D721Med (cell line): ENCODE measurements around the gene ISL1.

ENCODE experiments used
- DNase-seq: peaks from one replicate; pipeline ENCODE4 v3.0.0; 2011; ENCODE audit warnings: low spot score; ENCODE audit not compliant: insufficient read length
- FAIRE-seq: peaks from 2 replicates; lab custom pipeline; 2011; peaks lifted over from hg19 to GRCh38; lab: Jason Lieb, UNC
- TF ChIP-seq, protein P1 (sequence below): IDR thresholded peaks from 2 replicates; pipeline ENCODE4 v1.5.1; 2012; ENCODE audit warnings: mild to moderate bottlenecking, control low read depth; ENCODE audit not compliant: insufficient read depth; ENCODE audit errors: missing control alignments

Gene ISL1

DNA sequence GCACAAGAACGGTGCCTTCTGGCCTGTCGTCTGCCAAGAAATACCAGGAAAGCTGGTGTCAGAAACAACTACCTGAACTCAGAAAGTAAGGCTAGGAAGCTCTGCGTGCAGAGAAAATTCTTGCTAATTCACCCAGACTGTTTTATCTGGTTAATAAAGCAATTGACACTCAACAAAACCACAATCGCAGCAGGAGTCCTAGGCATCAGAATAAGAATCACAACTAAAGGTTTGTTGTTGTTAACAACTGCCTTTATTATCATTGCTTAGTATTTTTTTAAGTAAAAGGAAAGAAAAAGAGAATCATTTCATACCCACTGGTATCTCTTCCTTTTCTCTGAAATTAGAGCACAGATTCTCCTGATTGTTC lies 3.9 kb upstream of the ISL1 start:
- FAIRE-seq (no peak), DNase-seq (no peak)
- TF ChIP-seq, protein P1, sequence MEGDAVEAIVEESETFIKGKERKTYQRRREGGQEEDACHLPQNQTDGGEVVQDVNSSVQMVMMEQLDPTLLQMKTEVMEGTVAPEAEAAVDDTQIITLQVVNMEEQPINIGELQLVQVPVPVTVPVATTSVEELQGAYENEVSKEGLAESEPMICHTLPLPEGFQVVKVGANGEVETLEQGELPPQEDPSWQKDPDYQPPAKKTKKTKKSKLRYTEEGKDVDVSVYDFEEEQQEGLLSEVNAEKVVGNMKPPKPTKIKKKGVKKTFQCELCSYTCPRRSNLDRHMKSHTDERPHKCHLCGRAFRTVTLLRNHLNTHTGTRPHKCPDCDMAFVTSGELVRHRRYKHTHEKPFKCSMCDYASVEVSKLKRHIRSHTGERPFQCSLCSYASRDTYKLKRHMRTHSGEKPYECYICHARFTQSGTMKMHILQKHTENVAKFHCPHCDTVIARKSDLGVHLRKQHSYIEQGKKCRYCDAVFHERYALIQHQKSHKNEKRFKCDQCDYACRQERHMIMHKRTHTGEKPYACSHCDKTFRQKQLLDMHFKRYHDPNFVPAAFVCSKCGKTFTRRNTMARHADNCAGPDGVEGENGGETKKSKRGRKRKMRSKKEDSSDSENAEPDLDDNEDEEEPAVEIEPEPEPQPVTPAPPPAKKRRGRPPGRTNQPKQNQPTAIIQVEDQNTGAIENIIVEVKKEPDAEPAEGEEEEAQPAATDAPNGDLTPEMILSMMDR = no peak

DNA sequence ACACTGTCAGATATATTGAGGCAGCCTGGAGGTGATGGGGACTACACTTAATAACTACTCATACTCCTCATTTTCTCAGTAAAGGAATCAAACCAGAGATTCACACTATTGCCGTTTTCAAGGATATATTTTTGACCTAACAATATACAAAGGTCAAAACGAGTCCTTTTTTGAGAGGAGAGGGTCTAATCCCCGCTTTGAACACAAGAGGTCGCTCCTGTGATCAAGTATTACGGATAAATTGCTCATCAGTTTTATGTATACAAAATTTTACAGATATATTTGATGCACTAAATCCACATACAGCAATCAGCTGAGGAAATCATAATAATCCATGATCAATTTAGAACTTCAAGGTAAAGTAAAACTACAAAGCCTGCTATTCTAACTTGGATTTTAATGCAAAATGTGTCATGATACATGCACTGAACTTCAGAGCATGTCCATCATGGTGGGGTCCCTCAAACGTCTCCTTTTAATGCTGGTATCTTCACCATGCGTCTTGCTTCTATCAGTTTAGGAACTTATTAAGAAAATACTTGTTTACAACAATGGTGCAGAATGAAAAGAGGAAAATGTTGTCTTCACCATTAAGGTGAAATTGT lies 2.5 kb upstream of the ISL1 start:
- no peak for FAIRE-seq
- TF ChIP-seq, protein P1 = peak; percentile 58

DNA sequence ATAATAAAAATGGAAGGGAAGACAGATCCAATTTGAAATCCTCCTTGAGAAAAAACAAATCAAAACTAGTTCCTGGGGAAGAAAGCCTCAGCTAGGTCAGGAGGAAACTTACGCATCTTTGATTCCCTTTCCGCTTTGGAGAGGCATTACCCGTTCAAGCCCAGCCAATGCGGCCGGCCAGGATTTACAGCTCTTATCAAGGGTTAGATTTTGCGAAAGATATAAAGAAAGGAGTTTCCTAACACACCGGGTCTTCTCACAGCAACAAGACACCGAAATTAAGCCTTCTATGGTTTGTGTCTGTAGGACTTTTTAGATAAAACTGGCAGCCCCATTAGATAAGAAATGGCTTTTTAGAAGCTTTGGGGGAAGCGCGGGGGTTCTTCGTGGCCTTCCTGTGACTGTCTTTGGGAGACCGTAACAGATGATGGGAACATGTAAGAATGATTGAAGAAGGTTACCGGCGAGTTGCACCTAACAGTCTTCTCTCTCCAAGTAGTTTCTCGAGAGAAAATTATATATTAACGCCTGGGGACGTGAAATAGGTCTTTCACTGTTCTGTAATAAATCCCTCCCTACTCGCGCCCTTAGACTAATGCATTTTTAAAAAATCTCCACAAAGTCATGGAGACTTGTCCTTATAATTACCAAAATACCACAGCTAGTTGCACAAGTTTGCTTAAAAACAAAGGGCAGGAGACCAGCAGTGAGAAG lies 1.3 kb upstream of the ISL1 start:
- TF ChIP-seq, protein P1 = no peak
- DNase-seq (no peak), FAIRE-seq (no peak)

More for the DNA sequence above, 2.5 kb upstream of the ISL1 start:
- no peak for DNase-seq

DNA sequence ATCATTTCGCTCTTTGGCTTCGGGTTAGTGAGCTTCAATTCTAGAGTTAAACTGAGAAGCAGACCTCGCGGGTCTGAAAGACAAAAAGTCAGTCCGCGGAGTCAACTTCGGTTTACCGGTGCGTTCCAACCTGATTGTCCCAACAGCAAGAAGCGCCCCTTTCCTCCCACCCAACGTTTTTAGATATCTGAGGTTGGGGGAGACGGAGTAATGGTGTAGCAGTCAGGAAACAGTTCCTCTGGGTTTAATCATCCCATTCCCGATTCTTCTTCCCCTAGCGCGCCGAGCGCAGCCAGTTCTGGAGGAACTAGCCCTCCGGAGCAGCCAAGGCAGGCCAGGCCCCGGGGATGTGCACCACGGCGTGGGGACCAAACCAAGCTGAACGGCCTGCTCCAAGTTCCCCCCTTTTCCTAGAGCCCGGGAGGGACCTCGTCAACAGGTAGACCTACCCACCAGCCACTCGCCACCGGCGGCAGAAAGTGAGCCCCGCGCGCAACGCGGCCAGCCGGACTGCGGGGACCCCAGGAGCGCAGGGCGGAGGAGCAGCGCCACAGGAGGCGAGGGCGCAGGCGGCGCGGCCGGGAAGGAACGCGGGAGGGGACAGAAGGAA lies 622 bp upstream of the ISL1 start:
- DNase-seq (no peak), FAIRE-seq (no peak)
- TF ChIP-seq, protein P1 = no peak

DNA sequence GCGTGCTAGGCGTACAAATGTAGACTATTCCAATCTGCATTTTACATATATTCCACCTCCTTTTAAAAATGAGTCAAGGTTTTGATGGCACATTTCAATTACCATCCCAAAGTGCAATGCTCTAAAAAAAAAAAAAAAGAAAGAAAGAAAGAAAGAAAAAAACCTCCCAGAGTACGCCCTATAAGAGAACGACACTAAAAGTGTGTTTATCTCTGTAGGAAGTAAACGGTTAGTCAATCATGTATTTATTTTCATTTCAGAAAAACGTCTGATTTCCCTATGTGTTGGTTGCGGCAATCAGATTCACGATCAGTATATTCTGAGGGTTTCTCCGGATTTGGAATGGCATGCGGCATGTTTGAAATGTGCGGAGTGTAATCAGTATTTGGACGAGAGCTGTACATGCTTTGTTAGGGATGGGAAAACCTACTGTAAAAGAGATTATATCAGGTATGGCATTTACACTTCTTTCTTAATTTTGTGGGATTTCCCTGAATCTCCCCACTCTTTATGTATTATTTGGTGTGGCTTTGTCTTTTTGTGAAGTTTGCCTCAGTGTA lies 1.1 kb downstream of the ISL1 start:
- DNase-seq (no peak), FAIRE-seq (no peak)
- TF ChIP-seq, protein P1 = no peak

DNA sequence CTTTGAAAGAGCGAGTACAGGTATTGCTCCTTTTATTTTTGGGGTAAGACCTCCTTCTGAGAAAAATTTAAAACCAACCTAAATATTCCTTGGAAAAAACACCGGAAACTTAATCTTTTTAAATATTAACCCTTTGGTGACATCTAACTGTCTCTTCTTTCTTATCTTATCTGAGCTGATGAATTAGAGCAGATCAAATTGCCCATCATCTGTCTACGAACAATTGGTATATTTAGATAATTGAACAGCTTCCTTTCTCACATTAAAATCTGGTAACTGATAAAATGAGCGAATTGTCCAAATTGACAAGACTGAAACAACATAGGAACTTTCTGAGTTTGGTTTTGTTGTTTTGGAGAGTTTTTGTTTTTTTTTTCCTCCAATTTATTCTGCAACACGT lies 2.0 kb downstream of the ISL1 start:
- FAIRE-seq = no peak
- TF ChIP-seq, protein P1 = no peak

More for the DNA sequence above, 2.0 kb downstream of the ISL1 start:
- DNase-seq = no peak
